ENCODE measurements around the gene CYTH1. TPM values are rescaled to one million over a fixed set of nuclear protein-coding genes. Genes with fewer than 3 reads are reported as not detected.

CYTH1 gene
- total RNA-seq, 1 experiment from 2014 or later, result 34.3 TPM

DNA sequence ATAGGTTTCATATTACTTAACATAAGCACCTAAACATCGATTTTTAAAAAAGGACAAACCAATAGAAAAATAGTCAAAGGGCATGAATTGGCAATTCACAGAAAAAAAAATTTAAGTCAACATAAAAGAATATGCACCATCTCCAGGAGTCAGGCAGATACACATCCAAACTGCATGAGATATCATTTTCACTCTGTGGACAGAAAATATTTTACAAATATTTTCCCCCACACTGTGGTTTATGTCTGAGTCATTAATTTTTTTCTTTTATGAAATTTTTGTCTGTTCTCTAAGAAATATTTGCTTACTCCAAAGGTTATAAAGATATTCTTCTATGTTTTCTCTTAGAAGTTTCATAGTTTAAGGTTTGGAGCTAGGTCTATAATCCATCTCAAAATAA lies 130.5 kb downstream of the CYTH1 start:
- intact Hi-C loops (cut with micrococcal nuclease), result no loop called here
- no peaks in the 10 kb centered on the region for H3K9me3 ChIP-seq (ENCODE audit: control insufficient read depth in 1 of 2, insufficient read depth in 1 of 2, low read depth in 1 of 2, low read length in 2 of 2)
- H2AFZ ChIP-seq (ENCODE audit: low read depth, low read length, poor library complexity, severe bottlenecking), result no peak overlapping the region
- no peak overlapping the region for H3K4me3 ChIP-seq (replicated peaks in 1 of 2; ENCODE audit: low read depth in 1 of 2, low read length in 2 of 2)
- ChIA-PET CTCF (no interaction called here), RAD21 (ENCODE audit: low non-redundant PET in 1 of 2, low total read pairs in 2 of 2, uncharacterized antibody in 2 of 2, unreplicated experiment in 2 of 2) (interaction anchor here in 1 of 2 experiments (0.6 kb wide), 1 partner anchor 201 kb away, joined by 3 read pairs; no protein-coding TSS in a partner anchor), POLR2A (no interaction called here)
- H3K27ac ChIP-seq (ENCODE audit: low read depth, low read length), result no peak overlapping the region
- ATAC-seq (no peak), DNase-seq (ENCODE audit: low read depth, low spot score) (no peak)
- TF ChIP-seq, protein P1, sequence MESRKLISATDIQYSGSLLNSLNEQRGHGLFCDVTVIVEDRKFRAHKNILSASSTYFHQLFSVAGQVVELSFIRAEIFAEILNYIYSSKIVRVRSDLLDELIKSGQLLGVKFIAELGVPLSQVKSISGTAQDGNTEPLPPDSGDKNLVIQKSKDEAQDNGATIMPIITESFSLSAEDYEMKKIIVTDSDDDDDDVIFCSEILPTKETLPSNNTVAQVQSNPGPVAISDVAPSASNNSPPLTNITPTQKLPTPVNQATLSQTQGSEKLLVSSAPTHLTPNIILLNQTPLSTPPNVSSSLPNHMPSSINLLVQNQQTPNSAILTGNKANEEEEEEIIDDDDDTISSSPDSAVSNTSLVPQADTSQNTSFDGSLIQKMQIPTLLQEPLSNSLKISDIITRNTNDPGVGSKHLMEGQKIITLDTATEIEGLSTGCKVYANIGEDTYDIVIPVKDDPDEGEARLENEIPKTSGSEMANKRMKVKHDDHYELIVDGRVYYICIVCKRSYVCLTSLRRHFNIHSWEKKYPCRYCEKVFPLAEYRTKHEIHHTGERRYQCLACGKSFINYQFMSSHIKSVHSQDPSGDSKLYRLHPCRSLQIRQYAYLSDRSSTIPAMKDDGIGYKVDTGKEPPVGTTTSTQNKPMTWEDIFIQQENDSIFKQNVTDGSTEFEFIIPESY (IDR thresholded peaks at IDR 0.05; ENCODE audit: extremely low read depth, insufficient replicate concordance, low read length), result no peak
- TF ChIP-seq ZNF274 (IDR thresholded peaks at IDR 0.05; ENCODE audit: low read depth, low read length) (no peak), ELF1 (IDR thresholded peaks at IDR 0.05; ENCODE audit: borderline replicate concordance, low read depth) (no peak), POLR2AphosphoS5 (IDR thresholded peaks at IDR 0.05; ENCODE audit: low read depth, low read length) (no peak), EGR1 (IDR thresholded peaks at IDR 0.05; ENCODE audit: low read depth) (no peak), SIN3A (IDR thresholded peaks at IDR 0.05; ENCODE audit: low read depth) (no peak), YY1 (IDR thresholded peaks at IDR 0.05; ENCODE audit: extremely low read depth, insufficient replicate concordance, low read depth, low read length) (no peak), CEBPB (IDR thresholded peaks at IDR 0.05; ENCODE audit: low read depth) (no peak), POLR2A (IDR thresholded peaks at IDR 0.05; ENCODE audit: borderline replicate concordance, extremely low read depth, insufficient read depth, insufficient read length) (no peak), SRF (IDR thresholded peaks at IDR 0.05; ENCODE audit: low read depth) (no peak), SP1 (IDR thresholded peaks at IDR 0.05; ENCODE audit: low read depth) (no peak), EZH2 (IDR thresholded peaks at IDR 0.05) (no peak), RAD21 (IDR thresholded peaks at IDR 0.05; ENCODE audit: low read depth) (no peak), ZFX (IDR thresholded peaks at IDR 0.05) (no peak), CBX3 (IDR thresholded peaks at IDR 0.05; ENCODE audit: low read depth) (no peak)
- TF ChIP-seq, protein P2, sequence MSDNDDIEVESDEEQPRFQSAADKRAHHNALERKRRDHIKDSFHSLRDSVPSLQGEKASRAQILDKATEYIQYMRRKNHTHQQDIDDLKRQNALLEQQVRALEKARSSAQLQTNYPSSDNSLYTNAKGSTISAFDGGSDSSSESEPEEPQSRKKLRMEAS (IDR thresholded peaks at IDR 0.05), result no peak
- TF ChIP-seq, protein P3, sequence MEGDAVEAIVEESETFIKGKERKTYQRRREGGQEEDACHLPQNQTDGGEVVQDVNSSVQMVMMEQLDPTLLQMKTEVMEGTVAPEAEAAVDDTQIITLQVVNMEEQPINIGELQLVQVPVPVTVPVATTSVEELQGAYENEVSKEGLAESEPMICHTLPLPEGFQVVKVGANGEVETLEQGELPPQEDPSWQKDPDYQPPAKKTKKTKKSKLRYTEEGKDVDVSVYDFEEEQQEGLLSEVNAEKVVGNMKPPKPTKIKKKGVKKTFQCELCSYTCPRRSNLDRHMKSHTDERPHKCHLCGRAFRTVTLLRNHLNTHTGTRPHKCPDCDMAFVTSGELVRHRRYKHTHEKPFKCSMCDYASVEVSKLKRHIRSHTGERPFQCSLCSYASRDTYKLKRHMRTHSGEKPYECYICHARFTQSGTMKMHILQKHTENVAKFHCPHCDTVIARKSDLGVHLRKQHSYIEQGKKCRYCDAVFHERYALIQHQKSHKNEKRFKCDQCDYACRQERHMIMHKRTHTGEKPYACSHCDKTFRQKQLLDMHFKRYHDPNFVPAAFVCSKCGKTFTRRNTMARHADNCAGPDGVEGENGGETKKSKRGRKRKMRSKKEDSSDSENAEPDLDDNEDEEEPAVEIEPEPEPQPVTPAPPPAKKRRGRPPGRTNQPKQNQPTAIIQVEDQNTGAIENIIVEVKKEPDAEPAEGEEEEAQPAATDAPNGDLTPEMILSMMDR (IDR thresholded peaks at IDR 0.05 in 2 of 3, conservative IDR thresholded peaks at IDR 0.05 in 1 of 3; ENCODE audit: borderline replicate concordance in 1 of 3, insufficient read depth in 1 of 3, low read depth in 2 of 3, low read length in 2 of 3), result no peak
- TF ChIP-seq, protein P4, sequence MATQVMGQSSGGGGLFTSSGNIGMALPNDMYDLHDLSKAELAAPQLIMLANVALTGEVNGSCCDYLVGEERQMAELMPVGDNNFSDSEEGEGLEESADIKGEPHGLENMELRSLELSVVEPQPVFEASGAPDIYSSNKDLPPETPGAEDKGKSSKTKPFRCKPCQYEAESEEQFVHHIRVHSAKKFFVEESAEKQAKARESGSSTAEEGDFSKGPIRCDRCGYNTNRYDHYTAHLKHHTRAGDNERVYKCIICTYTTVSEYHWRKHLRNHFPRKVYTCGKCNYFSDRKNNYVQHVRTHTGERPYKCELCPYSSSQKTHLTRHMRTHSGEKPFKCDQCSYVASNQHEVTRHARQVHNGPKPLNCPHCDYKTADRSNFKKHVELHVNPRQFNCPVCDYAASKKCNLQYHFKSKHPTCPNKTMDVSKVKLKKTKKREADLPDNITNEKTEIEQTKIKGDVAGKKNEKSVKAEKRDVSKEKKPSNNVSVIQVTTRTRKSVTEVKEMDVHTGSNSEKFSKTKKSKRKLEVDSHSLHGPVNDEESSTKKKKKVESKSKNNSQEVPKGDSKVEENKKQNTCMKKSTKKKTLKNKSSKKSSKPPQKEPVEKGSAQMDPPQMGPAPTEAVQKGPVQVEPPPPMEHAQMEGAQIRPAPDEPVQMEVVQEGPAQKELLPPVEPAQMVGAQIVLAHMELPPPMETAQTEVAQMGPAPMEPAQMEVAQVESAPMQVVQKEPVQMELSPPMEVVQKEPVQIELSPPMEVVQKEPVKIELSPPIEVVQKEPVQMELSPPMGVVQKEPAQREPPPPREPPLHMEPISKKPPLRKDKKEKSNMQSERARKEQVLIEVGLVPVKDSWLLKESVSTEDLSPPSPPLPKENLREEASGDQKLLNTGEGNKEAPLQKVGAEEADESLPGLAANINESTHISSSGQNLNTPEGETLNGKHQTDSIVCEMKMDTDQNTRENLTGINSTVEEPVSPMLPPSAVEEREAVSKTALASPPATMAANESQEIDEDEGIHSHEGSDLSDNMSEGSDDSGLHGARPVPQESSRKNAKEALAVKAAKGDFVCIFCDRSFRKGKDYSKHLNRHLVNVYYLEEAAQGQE (IDR thresholded peaks at IDR 0.05; ENCODE audit: low read depth), result no peak
- no TSS peak for BruUV-seq (replicated peaks)
- no peaks in the 10 kb centered on the region for H3K79me2 ChIP-seq (ENCODE audit: insufficient read depth, low read length)
- H3K4me1 ChIP-seq (ENCODE audit: control insufficient read depth in 1 of 2, insufficient read depth in 2 of 2, low read length in 2 of 2), result no peaks in the 10 kb centered on the region
- H3K4me2 ChIP-seq (ENCODE audit: low read length), result no peak overlapping the region
- H3K9me2 ChIP-seq (ENCODE audit: insufficient read depth), result no peaks in the 10 kb centered on the region
- H3K27me3 ChIP-seq (ENCODE audit: insufficient read depth, low read length), result no peaks in the 10 kb centered on the region
- H3K9ac ChIP-seq (ENCODE audit: low read length), result no peak overlapping the region
- no peaks in the 10 kb centered on the region for H3K36me3 ChIP-seq (ENCODE audit: control insufficient read depth in 1 of 2, insufficient read depth in 2 of 2, low read length in 2 of 2)
- no peaks in the 10 kb centered on the region for H4K20me1 ChIP-seq (ENCODE audit: insufficient read depth)

Data from HCT116 (cell line).